ENCODE data around the gene SDF4.

The SDF4 gene, protein sequence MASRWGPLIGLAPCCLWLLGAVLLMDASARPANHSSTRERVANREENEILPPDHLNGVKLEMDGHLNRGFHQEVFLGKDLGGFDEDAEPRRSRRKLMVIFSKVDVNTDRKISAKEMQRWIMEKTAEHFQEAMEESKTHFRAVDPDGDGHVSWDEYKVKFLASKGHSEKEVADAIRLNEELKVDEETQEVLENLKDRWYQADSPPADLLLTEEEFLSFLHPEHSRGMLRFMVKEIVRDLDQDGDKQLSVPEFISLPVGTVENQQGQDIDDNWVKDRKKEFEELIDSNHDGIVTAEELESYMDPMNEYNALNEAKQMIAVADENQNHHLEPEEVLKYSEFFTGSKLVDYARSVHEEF

DNA sequence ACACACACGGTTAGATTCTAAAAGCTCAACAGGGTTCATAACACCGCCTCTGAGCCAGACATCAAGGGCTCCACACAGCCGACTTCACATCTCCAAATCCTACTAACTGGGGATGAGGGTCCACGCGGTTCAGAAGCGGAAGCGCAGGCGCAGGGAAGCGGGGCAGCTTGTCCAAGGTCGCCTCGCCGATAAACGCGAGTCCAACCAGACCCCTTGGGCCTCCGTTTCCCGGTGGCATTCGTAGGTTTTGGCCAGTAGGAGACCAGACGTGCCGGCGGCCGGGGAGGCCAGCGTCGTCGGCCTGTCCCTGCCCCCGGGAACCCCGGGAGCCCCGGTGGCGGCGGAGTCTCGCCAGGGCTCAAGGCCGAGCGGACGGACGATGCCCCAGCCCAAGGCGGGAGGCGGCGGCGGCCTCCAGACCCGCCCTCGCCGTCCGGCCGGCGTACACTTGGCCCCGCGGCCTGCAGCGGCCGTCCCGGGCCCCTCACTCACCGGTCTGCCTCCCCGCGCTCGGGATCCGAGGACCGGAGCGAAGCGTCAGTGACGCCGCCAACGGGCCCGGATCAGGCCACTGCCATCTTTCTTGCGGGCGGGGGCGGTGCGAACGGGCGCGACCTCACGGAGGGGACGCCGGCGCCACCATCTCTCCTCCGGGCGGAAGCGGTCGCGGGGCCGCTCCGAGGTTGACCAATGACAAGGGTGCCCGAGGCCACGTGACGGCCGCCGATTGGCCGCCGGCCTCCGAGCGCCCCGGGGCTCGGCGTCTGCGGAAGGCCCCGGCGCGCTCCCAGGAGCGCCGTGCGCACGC is at the start of gene SDF4:
TSS of gene SDF4 (minus strand) at position 602 of the 808 bp plus-strand sequence. CDS start 3,229 bp downstream, outside the sequence.
- peak; percentile 40 for DNase-seq

DNA sequence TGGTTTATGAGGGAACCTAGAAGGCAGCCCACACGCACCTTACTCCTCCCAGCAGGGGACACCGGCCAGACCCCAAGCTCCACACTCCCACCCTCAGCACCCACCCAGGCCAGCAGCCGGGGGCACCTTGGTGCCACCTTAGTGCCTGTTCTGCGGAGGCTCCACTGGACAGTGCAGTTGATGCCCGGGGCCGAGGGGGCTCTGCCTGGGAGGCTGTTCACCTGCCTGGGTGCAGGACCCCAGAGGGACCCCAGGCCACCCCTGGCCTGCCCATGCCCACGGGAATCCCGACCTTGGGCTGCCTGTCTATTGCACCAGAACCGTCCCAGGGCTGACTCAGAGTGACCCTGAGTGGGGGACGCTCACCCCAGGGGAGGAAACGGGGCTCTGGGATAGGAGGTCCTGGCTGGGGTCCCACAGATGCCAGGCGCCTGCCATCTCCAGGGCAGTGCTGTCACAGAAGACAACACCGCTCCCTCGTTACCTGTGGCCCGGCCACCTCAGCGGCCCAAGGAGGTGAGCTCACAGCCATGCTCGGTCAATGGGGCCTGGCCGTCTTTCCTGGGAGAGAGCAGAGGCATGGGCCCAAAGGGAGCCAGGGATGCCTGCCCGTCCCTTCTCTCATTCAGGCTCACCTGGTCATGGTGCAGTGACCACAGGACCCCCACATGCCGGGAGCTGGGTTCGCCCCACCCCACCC is 49.1 kb upstream of the SDF4 start:
- DNase-seq, result no peak

DNA sequence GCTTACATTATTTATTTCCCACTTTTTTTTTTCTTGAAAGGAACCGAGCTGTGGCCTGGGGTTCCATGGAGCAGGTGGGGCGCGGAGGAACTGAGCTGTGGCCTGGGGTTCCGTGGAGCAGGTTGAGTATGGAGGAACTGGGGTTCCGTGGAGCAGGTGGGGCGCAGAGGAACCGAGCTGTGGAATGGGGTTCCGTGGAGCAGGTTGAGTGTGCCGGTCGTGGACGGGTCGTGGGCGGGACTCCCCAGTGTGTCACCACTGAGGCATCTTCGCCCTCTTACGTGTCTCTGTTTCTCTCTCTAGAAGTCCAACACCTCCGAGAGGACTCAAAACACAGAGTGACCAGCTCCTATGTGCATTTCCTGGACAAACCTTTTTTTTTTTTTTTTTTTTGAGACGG is 47.2 kb upstream of the SDF4 start:
- DNase-seq, result no peak

DNA sequence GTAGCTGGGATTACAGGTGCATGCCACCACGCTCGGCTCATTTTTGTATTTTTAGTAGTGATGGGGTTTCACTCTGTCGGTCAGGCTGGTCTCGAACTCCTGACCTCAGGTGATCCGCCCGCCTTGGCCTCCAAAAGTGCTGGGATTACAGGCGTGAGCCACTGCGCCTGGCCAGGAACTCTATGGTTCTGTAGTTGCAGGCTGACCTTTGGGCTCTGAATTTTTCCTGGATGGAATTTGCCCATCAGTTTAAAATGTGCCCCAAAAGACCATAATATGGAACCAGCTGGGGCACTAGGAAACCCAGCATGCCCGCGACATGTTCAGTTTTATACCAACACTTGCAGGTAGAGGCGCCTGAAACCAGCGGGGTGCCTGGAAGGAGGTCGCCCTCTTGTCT is 46.8 kb upstream of the SDF4 start:
- no peak for DNase-seq

DNA sequence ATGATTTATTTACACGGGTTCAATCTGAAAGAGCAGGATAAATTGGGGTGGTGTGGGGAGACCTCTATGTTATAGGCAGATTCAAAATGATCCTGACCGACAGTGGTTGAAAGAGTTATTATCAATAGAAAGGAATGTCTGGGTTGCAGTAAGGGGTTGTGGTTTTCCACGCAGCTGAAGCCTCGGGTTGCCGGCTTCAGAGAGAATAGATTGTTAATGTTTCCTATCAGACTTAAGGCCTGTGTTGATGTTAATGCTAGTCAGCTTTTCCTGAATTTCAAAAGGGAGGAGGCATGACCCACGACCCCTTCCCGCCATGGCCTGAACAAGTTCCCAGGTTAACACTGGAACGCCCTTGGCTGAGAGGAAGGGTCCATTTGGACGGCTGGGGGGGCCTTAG is 44.0 kb upstream of the SDF4 start:
- no peak for DNase-seq

DNA sequence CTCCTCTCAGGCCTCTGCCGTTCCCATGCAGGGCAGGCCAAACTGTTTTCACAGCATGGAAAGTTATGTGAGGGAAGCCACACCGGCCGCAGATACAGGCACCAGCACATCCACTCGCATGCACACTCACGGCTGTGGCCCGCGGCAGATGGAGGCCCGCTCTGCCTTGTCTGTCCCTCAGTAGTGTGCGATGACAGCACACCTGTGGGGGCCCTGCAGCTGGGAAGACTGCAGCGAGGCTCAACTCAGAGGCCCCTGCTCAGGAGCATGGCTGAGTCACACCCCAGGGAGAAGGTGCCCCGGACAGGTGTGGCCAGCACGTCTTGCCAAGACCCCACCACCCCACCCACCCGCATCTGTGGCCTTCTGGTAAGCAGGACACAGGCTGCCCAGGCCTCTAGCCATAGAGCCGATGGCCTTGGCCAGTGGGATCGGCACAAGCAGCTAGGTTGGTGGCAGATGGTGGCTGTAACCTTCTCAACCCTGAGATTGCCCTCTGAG is 43.2 kb upstream of the SDF4 start:
- no peak for DNase-seq

DNA sequence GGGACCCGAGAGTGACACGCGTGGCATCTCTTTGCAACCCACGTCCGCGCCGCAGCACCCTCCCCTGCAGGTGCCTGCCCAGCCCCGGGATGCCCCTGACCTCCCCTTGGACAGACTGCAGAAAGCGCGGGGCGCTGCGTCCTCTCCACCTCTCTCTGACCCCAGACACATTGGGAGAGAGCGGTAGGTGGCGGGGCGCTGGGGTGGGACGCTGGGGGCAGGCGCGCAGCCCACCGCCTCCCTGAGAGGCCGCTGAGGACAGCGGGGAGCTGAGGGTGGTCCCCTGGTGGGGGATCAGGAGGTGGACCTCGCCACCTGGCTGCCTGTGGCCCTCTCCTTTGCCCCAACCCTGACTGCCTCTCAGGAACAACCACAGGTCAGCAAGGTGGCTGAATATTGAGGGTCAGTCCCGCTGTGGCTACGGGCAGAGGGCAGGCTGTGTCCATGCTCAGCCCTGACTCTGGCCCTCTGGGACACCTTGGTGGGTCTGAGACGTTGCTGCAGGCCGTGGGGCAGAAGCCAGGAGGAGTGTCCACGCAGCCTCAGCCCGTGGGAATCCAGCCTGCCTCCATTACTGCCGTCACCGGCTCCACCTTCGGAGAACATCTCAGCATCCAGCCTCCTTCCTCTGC is 42.6 kb upstream of the SDF4 start:
- DNase-seq, result no peak

DNA sequence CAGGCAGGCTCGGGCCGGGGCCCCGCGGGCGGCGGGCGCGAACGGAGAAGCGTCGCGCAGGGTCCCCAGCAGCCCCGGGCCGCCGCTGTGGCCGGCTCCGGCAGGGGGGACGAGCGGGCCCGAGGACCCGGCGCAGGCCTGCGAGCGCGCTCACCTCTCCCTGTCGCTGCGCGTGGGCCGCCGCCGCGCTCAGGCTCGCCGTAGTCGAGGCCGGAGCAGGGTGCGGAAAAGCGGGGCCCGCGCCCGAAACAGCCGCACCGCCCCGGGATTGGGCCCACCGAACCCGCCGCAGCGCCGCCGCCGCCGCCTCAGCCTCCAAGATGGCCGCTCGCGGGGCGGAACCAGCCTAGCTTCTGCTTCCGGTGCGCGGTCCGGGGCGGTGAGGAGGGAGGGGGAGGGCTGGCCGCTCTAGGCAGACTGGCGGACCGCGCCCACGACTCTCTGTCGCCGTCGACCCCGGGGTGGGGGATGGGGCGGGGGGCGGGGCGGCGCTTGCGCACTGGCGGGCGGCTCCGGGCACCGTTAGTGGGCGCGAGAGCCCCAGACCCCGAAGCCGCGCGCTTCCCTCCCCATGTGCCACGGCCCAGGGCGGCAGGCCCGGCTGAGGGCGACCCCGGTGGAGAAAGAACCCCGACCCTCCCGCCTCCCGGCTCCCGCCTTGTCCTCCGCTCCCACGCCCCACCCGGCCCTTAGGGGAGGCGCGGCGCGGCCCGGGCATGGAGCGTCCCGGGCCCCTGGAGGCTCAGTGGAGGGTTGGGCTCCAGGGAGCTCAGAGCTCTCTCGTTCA is 41.9 kb upstream of the SDF4 start, which contains the start of gene UBE2J2:
TSS of gene UBE2J2 (minus strand) at position 343 of the 787 bp plus-strand sequence. CDS start 5,862 bp downstream, outside the sequence.
- DNase-seq, result no peak

DNA sequence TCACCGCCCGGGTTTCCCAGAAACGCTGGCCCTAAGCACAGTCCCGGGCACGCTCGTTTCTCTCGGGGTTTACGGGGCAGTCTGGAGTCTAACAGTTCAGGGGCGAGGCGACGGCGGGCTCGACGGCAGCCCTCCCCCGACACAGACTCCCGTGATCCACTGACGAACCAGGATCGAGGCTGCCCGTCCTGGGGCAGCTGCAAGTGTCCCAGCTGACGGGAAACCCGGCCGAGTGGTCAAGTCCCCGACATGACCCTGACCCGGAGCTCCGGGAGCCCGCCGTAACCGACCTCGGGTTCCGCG is 41.4 kb upstream of the SDF4 start:
- no peak for DNase-seq

DNA sequence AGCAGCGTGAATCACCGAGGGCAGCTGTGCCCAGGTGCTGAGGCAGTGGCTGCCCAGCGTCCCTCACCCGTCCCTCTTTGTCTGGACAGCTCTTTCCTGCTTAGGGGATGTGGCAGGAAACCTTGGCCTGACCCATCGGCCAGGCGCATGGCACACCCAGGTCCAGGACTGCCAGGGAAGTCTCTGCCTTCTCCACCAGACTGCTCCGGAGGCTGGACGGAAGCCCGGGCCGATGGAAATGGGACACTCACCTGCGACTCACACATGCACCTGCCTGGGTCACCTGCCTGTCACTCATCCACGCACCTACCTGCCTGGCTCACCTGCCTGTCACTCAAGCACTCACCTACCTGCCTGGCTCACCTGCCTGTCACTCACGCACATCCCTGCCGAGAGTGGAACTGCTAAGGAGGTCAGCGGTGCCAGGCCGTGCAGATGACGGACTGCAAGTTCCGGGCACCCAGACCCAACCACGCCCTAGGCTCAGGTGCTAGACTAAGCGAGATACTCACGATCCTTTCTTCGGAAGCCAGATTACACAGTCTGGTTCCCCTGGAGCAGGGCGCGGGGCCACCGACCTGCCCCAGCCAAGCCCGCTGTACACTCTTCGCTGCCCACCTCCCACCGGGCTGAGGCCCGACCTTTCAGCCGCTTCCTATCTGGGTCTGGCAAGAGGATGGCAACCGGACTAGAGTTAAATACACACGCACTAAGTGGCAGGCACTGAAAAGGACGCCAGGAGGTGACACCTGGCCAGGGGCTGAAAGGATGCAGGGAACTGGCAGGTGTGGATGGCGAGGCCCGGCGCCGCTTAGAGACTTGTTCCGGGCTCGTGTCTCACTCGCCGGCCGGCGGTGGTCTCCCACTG is 40.8 kb upstream of the SDF4 start:
- DNase-seq, result no peak

DNA sequence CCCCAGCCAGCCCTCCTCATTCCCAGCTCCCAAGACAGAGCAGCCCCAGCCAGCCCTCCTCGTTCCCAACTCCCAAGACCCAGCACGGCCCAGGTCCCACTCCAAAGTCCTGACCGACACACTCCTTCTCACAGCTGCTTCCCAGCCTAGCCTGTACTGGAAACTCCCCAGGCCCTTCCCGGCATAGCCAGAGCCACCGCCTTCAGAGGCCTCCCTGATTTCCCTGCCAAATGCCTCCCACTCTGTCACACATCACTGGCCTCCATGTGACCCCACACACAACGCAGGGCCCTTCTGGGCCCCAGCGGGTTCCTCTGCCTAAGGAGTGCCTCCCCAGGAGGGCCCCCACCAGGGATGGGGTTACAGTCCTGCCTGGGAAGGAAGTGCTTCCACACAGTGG is 39.0 kb upstream of the SDF4 start:
- DNase-seq, result no peak

DNA sequence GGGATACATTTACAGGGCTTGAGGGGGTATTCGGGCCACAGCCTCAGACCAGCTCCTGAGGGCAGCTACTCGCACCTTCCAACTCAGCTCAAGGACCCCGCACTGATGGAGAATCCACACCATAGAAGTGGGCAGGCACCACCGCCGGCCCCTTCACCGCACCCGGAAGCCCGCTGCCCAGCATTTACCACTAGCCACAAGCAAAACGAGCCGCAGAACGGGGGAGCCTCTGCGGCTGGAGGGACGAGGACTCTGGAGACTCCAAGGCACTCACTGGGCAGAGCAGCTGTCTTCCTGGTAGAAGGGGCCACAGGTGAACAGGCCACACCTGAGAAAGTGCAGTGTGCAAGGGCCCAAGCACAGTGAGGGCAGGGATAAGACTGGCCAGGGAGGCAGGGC is 36.5 kb upstream of the SDF4 start:
- no peak for DNase-seq

DNA sequence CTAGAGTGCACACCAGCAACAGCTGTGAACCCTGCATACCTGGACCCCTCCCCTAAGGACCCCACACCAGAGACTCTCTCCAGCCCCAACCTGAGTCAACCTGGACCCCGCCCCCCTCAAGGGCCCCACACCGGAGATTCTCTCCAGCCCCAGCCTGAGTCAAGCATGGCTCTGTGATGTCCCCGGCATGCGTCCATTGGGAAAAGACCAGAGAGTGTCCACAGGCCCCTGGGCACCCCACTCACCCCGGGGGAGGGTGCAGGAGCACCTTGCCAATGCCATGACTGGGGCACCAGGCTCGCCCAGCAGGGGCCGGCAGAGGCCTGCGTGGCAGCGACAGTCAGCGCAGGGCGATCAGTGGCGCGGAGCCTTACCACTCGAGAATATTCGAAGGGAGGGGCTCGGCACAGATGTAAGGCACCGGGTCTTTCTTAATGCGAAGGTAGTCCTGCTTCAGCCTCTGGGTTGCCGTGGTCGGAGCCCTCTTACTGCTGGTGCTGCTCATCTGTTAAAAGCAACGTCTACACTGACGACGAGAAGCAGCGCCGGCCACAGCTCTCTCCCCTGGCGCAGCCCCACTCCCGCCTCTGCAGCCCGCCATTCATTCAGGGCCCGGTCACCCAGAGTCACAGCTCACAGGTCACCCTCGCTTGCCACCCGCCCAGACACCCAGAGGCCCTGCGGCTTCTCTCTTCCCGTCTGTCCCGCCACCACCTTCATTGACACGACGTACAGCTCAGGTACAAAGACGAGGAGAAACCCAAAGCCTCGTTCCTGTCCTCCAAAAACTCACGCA is 35.9 kb upstream of the SDF4 start:
- no peak for DNase-seq

DNA sequence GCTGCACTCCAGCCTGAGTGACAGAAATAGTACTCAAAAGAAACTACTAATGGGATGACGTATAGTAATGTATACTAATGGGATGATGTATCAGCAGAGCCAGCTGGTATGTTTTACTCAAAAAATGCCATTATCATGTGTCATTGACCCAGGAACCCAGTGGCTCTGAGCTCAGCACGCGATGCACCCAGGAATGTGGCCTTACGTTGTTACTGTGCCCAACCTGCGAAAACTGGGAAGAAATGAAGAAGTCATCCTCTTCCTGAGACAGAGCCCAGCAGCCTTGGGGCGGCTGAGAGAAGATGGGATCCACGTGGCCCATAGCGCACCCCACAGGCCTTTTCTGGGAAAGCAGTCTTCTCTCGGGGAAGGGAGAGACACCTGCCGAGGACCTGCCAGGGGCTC is 33.1 kb upstream of the SDF4 start:
- no peak for DNase-seq

DNA sequence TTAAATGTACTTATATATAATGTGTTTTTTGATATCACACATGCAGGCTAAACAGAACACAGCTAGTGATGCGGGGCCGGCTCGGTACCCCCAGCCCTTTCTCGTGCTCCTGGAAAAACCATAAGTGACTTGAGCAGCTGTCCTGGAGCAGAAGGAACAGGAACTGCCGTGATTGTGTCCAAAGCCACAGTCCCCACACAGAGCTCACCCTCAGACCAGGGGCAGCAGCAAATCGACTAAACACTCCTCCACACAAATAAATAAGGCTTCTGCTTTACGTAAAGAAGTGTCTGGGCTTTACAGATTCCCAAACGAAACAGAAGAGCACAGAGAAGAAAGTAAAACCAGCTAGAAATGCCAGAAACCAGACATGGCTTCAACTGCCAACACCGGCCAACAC is 32.2 kb upstream of the SDF4 start:
- DNase-seq, result no peak

DNA sequence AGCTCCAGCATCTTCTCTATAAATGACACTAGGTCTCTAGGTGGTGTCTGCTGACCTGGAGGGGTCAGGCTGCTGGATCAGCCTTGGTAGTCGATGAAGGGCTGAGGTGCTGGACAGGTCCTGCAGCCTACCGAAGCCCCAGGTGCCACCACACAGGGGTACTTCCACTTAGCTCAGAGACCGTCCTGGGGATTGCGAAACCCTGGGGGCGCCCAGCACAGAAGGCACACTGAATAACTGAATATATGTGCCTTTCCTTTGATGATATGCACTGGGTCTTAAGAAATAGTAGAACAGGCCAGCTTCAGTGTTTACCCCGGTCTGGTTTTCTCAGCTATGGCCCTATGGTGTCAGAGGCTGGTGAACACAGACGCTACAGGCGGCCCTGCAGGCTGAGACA is 31.0 kb upstream of the SDF4 start:
- DNase-seq, result no peak

DNA sequence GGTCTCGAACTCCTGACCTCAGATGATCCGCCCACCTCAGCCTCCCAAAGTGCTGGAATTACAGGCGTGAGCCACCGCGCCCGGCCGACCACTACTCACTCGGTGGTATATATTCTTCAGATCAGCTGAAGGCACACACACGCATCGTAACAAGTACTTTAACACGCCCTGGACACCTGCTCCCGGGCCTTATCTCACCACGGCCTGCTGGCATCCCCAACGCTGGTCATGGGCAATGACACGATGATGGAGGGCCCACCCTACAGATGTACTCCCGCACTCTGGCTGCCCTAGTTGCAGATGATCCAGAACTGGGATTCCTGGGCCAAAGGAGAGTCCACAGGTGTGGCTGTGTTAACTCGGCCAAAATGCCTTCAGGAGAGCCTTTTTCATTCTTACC is 30.3 kb upstream of the SDF4 start:
- DNase-seq, result no peak

DNA sequence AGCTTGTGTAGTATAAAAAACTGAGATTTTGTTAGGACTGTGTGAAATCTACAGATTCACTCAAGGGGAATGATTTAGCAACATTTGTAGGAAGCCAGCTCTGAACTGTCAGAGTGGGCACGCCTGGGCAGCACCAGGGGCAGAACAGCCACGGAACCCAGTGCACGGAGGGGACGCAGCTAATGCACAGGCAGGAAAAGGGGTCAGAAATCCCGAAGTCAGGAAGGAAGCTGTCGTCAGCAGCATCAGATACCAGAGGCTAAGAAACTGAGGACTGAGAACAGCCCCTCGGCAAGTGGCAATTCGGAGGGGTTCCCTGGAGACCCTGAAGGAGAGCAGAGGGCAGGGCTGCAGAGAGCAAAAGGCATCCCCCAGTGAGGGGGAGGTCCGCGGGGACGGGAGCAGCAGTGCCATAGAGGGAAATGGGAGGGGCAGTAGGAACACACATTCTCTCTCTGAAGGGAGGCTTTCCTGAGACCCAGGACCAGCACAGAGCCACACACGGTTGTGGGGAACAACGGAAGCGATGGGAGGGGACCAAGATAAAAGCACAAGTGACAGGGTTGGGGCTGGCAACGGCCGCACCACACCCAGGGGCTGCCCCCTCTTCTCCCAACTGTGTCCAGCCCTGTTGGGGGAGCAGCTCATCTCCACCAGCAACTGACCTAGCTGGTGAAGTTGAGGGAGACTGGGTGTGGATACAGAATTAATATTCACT is 29.2 kb upstream of the SDF4 start:
- DNase-seq, result no peak

DNA sequence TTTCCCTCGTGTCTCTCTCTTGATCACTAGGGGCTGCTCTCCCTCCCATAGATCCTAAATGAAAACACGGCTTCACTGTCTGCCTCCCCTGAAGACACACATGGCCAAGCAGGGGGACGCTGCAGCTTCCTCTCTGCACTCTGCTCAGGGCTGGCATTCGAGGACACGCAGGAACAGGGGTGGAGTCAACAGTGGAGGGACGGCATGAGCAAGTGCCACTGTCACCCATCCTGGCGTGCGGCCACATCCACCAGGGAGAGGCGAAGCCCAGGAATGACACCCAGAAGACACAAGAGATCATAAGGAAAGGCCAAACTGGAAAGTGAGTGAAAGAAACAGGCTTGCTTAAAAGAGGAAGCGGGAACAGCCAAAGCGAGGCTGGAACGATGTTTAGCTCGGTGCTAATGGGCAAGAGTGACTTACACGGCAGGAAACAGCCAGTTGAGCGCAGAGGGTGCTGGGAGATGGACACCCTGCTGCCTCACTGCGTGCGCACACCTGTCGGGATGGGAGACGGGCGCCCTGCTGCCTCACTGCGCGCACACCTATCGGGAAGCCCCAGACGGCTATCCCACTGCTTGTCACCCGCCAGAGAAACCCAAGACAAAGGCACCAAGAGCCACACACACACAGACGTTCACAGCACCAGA is 28.3 kb upstream of the SDF4 start:
- DNase-seq, result no peak
